Measurements from ENCODE around the gene TRAPPC3. TPM values are rescaled to one million over a fixed set of nuclear protein-coding genes. Genes with fewer than 3 reads are reported as not detected.
A peak's percentile ranks its signal among the peaks of the same experiment; 100 is the strongest.
"Not testable (repeated sequence)": the region's sequence is repeated elsewhere in the genome, so short reads cannot be mapped to it uniquely, and the experiment has no call there.

The TRAPPC3 gene
- total RNA-seq, 1 donor = 80.8 TPM

DNA sequence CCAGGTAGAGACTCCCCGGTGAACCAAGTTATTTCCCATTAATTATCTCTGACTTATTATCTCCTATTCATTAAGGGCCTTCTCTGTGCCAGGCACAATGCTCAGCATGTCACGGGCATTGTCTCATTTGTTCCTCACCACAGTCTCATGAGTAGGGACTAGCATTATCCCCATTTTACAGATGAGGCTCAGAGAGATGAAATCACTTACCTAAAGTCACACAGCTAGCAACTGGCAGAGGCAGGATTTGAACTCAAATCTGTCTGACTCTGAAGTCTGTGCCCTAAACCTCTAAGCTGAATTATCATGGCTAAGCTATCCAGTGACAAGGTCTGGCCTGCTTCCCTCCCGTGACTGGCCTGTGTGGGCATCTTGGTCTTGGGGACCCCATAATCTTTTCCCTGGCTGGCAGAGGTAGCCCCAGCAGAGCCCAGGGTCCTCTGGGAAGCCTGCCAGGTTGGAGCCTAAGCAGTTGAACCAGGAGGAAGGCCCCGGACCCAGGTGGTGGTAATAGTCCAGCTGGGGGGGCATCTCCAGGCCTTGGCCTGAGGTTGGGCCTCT is 11.2 kb upstream of the TRAPPC3 start:
- TF ChIP-seq, protein P1, sequence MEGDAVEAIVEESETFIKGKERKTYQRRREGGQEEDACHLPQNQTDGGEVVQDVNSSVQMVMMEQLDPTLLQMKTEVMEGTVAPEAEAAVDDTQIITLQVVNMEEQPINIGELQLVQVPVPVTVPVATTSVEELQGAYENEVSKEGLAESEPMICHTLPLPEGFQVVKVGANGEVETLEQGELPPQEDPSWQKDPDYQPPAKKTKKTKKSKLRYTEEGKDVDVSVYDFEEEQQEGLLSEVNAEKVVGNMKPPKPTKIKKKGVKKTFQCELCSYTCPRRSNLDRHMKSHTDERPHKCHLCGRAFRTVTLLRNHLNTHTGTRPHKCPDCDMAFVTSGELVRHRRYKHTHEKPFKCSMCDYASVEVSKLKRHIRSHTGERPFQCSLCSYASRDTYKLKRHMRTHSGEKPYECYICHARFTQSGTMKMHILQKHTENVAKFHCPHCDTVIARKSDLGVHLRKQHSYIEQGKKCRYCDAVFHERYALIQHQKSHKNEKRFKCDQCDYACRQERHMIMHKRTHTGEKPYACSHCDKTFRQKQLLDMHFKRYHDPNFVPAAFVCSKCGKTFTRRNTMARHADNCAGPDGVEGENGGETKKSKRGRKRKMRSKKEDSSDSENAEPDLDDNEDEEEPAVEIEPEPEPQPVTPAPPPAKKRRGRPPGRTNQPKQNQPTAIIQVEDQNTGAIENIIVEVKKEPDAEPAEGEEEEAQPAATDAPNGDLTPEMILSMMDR (IDR thresholded peaks at IDR 0.05; ENCODE audit: insufficient read depth, low read length) = no peak
- no peak for DNase-seq (ENCODE audit: low read depth)
- H3K4me3 ChIP-seq (ENCODE audit: low read depth, low read length) = peak overlapping the region; percentile 69

DNA sequence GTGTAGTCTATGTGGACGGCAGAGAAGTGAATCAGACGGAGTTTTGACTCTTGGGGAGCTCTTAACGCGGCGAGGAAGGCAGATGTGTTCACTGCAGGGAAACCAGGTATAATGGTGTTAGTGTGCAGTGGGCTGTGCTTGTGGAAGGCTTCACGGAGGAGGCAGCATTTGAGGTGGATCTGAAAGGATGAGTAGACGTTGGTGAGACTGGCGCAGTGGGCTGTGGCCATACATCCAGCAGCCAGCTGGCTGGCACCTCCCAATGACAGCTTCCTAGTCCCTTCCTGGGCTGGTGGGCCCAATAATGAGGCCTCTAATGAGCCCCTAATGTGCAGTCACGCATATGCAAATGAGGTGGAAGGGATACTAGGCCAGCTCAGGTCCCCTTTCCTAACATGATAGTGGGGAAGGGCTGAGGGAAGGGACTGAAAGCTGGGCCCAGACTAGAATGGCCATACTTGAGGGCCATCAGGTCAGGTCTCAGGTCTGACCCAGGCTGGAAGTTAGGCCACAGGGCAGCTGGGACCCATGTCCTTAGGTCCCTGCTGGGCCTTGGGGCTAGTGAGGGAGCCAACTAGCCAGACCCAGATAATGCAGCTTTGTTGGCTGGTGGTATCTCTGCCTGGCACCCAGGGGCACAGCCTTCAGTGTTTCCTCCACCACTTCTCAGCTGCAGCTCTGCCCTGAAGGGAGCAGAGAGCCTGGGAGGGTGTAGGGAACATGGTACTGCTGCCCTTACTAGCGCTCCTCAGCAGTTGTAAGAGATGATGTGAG is 10.5 kb upstream of the TRAPPC3 start:
- no peak for DNase-seq (ENCODE audit: low read depth)
- TF ChIP-seq, protein P1 (IDR thresholded peaks at IDR 0.05; ENCODE audit: insufficient read depth, low read length) = no peak
- H3K4me3 ChIP-seq (ENCODE audit: low read depth, low read length) = peak overlapping the region; percentile 17

DNA sequence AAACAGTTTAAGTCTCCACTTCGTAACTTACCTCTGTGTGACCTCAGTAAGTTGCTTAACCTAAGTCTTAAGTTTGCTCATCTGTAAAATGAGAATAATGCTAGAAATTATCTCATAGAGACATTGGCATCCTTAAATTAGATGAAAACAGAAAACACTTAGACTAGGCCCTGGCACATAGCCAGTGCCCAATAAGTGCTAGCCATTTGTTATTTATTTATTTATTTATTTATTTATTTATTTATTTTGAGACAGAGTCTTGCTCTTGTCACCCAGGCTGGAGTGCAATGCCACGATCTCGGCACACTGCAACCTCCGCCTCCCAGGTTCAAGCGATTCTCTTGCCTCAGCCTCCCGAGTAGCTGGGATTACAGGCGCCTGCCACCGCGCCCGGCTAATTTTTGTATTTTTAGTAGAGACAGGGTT is 9.6 kb upstream of the TRAPPC3 start:
- peak overlapping the region; percentile 92 for H3K4me3 ChIP-seq (ENCODE audit: low read depth, low read length)

DNA sequence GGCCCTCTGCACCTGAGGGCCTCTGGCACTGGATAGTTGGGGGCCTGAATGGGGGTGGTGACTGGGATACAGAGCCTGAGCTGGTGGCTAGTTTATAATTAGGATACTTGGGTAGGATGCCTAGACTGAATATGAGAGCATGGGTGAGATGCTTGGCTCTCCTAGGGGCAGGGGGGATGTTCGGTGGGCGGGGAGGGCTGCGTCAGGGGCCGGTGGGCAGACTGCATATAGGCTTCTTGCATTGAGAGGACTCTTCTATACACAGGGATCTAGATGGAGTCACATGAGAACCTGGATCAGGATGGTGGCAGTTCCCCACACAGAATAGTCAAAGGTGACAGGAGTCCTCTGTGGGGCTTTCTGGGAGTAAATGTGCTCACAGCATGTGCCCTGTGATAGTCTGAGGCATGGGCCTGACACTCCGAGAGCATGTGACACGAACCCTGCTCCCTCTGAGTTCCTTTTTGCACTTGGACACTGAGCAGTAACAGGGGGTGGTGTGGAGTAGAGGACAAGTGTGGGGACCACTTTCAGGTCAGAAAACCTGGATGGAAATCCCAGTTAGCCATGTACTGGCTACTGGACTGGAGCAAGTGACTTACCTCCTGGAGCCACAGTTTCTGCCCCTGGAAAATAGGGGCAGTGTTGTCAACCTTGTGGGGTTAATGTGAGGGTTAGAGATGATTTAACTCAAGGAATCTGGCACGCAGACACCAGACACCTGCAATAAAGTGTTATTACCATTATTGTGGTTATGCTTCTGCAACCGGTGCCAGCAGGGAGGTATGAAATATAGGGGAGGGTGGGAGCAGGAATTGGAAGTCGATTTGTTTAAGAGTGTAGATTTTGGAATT is 8.9 kb upstream of the TRAPPC3 start:
- DNase-seq (ENCODE audit: low read depth) = no peak
- TF ChIP-seq, protein P1 (IDR thresholded peaks at IDR 0.05; ENCODE audit: insufficient read depth, low read length) = no peak
- peak overlapping the region; percentile 92 for H3K4me3 ChIP-seq (ENCODE audit: low read depth, low read length)

More for the DNA sequence above, 9.6 kb upstream of the TRAPPC3 start:
- not testable (repeated sequence) for DNase-seq (ENCODE audit: low read depth)

DNA sequence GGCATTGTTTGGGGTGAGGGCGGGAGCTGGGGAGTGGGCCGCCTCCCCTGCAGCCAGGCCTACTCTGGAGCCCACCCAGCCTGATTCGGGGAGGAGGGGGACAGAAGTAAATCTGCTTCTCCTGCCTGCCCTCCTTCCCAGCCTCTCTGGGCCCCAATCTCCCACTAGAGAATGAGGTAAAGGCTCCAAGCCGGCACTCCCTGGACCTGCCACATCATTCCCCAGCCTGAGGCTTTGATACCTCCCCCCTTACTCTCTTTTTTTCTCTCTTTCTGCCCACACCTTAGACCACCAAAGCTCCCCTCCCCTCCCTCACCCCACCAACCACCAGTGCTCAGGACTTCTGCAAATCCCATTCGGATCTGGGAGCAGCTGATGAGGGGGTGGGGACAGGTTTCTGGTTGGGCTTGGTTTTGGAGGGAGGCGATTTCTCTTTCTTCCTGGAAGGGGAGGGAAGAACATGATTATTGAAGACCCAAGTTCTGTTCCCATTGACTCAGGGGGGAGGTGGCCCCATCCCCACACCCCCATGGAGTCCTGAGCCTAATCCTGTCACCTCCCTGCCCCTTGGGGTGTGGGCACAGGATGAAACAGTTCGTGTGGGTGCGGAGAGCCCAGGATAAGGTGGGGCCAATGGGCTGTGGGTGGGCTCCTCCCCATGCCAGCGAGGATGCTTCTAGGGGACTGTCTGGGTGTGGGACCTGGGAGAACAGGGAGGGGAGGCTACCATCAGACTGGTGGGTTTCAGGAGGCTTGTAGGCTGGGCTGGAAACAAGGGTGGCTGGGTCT is 8.0 kb upstream of the TRAPPC3 start:
- DNase-seq (ENCODE audit: low read depth) = no peak
- TF ChIP-seq, protein P1 (IDR thresholded peaks at IDR 0.05; ENCODE audit: insufficient read depth, low read length) = no peak
- H3K4me3 ChIP-seq (ENCODE audit: low read depth, low read length) = peak overlapping the region; percentile 92

DNA sequence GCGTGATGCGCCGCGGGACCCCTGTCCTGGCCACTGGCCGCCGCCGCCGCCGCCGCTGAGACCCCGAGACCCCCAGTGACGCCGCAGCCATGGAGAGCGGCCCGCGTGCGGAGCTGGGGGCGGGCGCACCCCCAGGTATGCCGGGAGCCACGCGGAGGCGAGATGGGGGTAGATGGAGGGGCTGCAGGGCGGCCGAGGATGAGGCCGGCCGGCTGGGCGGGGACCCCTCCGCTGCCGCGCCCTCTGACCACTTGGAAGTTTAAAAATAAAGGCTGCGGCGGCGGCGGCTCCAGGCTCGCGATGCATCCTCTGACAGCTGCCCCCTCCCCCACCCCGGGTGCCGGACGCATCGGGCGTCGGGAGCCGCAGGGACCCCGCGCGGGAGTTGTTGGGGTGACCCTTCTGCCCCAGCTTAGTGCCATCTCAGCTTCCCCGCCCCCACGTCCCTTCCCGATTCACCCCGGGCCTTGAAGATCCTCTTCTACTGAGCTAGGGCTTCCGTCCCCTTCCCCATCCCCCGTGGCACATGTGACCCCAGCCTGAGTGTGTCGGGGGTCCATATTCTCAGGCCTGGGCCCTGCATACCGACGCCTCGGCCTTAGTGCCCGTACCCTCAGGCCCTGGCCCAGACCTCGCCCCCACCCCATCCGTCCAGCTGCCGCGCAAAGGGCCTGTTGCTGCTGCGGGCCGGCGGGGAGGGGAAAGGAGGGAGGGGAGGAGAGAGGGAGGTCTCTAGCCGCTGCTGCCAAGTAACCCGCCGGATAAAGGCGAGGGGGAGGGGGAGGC is 7.2 kb upstream of the TRAPPC3 start:
- DNase-seq (ENCODE audit: low read depth) = peak; percentile 48
- peak overlapping the region; percentile 92 for H3K4me3 ChIP-seq (ENCODE audit: low read depth, low read length)
- TF ChIP-seq, protein P1 (IDR thresholded peaks at IDR 0.05; ENCODE audit: insufficient read depth, low read length) = no peak

Measured in fibroblast of the aortic adventitia (primary cell).